Activated CD4-positive, alpha-beta memory T cell treated with anti-CD3 and anti-CD28 coated beads for 36 hours (primary cell): Measurements from ENCODE around the gene TBC1D1. TPM values are rescaled to one million over a fixed set of nuclear protein-coding genes. Genes with fewer than 3 reads are reported as not detected.
A peak's percentile ranks its signal among the peaks of the same experiment; 100 is the strongest.

Experiments
- CTCF ChIA-PET: fragments of 350-600 bp; sonication (Branson Sonifier 250); formaldehyde crosslinking; loops from one replicate; lab custom pipeline; 2021; ENCODE audit warnings: antibody characterized with exemption, inconsistent platforms; lab: Charles Lee
- POLR2A ChIA-PET: fragments of 350-600 bp; sonication (Branson Sonifier 250); formaldehyde crosslinking; loops from one replicate; lab custom pipeline; 2021; ENCODE audit warnings: antibody characterized with exemption; lab: Charles Lee
- DNase-seq: peaks from one replicate; pipeline ENCODE4 v3.0.0-alpha.2; 2020
- H3K27ac Mint-ChIP-seq: one replicate; pipeline ENCODE4 v1.8.0; 2021; ENCODE audit warnings: mixed read lengths
- H3K27me3 Mint-ChIP-seq: one replicate; pipeline ENCODE4 v1.8.0; 2021; ENCODE audit warnings: mixed read lengths
- H3K36me3 Mint-ChIP-seq: one replicate; pipeline ENCODE4 v1.8.0; 2021; ENCODE audit warnings: mixed read lengths
- H3K4me1 Mint-ChIP-seq: one replicate; pipeline ENCODE4 v1.8.0; 2021; ENCODE audit warnings: low read depth, mixed read lengths
- H3K4me3 Mint-ChIP-seq: one replicate; pipeline ENCODE4 v1.8.0; 2021; ENCODE audit warnings: mild to moderate bottlenecking, mixed read lengths
- H3K9me3 Mint-ChIP-seq: one replicate; pipeline ENCODE4 v1.8.0; 2021; ENCODE audit warnings: mixed read lengths
- intact Hi-C: fragments of 100-400 bp; cut with micrococcal nuclease; formaldehyde crosslinking; loops from one replicate; pipeline ENCODE4 v1.15.1; 2023
- total RNA-seq, 2 experiments: library from RNA; stranded (reverse); gene quantifications; one replicate each; pipeline ENCODE4 v1.2.3, GENCODE V29; 2021

Gene TBC1D1
- total RNA-seq, 2 experiments from 2014 or later: 67.6 to 70.4 TPM

DNA sequence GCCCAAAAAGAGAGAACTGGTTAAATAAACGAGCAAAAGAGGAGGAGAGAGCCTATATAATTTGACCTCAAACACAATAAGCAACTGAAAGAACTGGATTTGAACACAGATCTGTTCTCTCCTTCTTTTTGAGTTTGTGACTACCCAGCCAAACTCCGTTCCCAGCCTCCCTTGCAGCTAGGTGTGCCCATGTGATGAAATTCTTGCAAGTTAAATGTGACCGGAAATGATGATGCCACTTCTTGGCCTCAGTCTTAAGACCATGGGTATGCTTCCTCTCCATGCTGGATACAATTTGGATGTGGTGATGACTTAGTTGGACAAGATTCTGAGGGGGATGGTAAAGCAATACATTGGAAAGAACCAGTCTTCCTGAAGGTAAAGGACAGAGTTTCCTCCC is 273.5 kb downstream of the TBC1D1 start:
- DNase-seq: peak; percentile 24
- intact Hi-C loops: loop anchor here (5.0 to 10.0 kb wide), 2 partner anchors 272 to 360 kb away; partner anchors contain the start of gene TBC1D1
- Mint-ChIP-seq H3K27ac (peak overlapping the region; percentile 94), H3K9me3 (peaks cover 20% of the 10 kb centered on the region), H3K27me3 (no peaks in the 10 kb centered on the region), H3K4me3 (no peak overlapping the region), H3K4me1 (peaks cover 68% of the 10 kb centered on the region), H3K36me3 (peaks cover 17% of the 10 kb centered on the region)
- ChIA-PET POLR2A (interaction anchor here (1.9 to 5.0 kb wide), 2 partner anchors 32 to 74 kb away, joined by 7 to 54 read pairs; no protein-coding TSS in a partner anchor), CTCF (interaction anchor here (1.1 to 1.2 kb wide), 2 partner anchors 11 to 102 kb away, joined by 3 to 5 read pairs; no protein-coding TSS in a partner anchor)

DNA sequence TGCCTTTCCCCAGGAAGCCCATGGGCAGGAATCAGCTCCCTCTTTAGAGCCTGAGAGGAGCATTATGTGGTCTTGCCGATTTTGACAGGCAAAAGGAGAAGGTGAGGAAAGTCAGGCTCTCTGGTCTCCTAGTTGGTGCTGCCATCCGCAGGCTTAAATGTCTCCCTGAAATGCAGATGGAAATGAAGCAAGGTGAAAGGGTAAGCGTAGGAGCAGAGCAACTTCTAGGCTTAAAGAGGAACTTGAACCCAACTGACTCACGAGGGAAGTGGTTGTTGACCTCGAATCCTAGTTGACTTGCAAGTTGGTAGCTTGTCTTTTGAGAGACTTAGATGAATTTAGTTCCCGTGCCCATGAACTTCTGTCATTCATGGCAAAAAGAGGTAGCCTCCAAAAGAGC is 275.2 kb downstream of the TBC1D1 start:
- Mint-ChIP-seq H3K4me3 (no peak overlapping the region), H3K4me1 (peaks cover 55% of the 10 kb centered on the region), H3K27ac (peak overlapping the region; percentile 55), H3K9me3 (peaks cover 20% of the 10 kb centered on the region), H3K27me3 (no peaks in the 10 kb centered on the region), H3K36me3 (peaks cover 17% of the 10 kb centered on the region)
- DNase-seq: peak; percentile 35
- ChIA-PET POLR2A (interaction anchor here (0.6 to 1.7 kb wide), 3 partner anchors 34 to 1555 kb away, joined by 3 to 8 read pairs (median 5); no protein-coding TSS in a partner anchor), CTCF (interaction anchor here (1.0 to 1.6 kb wide), 4 partner anchors 14 to 71 kb away, joined by 3 to 5 read pairs (median 4); no protein-coding TSS in a partner anchor)
- intact Hi-C loops: loop anchor here (10.0 kb wide), 1 partner anchor 359 kb away; no protein-coding TSS in a partner anchor

DNA sequence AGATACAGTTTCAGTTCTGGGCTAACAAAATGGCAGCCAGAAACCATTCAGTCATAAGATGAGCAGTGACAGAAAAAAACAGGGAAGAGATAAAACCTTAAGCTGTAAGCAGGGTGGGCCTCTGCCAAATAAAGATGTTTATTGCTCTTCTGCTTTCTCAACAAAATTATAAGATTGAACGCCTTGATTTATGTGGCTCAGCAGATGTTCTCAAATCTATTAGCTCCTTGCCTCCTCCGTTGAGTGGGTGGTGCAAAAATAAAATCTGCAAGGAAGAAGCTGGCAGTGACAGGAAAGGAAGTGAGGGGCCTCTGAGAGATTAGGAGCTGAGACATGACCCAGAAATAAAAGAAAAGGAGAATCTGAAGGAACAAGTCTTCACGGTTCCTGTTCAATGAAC is 275.9 kb downstream of the TBC1D1 start:
- ChIA-PET CTCF (interaction anchor here (1.0 to 1.6 kb wide), 4 partner anchors 13 to 72 kb away, joined by 3 to 5 read pairs (median 4); no protein-coding TSS in a partner anchor), POLR2A (interaction anchor here (1.4 to 1.7 kb wide), 2 partner anchors 34 to 38 kb away, joined by 5 to 8 read pairs; no protein-coding TSS in a partner anchor)
- no peak for DNase-seq
- peaks cover 17% of the 10 kb centered on the region for H3K36me3 Mint-ChIP-seq
- H3K4me3 Mint-ChIP-seq: no peak overlapping the region
- H3K27me3 Mint-ChIP-seq: no peaks in the 10 kb centered on the region
- intact Hi-C loops: loop anchor here (10.0 kb wide), 1 partner anchor 358 kb away; no protein-coding TSS in a partner anchor
- peaks cover 20% of the 10 kb centered on the region for H3K9me3 Mint-ChIP-seq
- no peak overlapping the region for H3K27ac Mint-ChIP-seq
- H3K4me1 Mint-ChIP-seq: peaks cover 49% of the 10 kb centered on the region

GRCh38 chr4:38167973-38168372 is 277.1 kb downstream of the TBC1D1 start:
- H3K27ac Mint-ChIP-seq: no peak overlapping the region
- peaks cover 20% of the 10 kb centered on the region for H3K9me3 Mint-ChIP-seq
- intact Hi-C loops: loop anchor here (10.0 kb wide), 1 partner anchor 357 kb away; no protein-coding TSS in a partner anchor
- ChIA-PET POLR2A (no interaction called here), CTCF (no interaction called here)
- H3K27me3 Mint-ChIP-seq: no peaks in the 10 kb centered on the region
- H3K4me3 Mint-ChIP-seq: no peak overlapping the region
- DNase-seq: no peak
- H3K36me3 Mint-ChIP-seq: peaks cover 17% of the 10 kb centered on the region
- peaks cover 37% of the 10 kb centered on the region for H3K4me1 Mint-ChIP-seq

GRCh38 chr4:38169524-38169923 is 278.6 kb downstream of the TBC1D1 start:
- H3K27ac Mint-ChIP-seq: no peak overlapping the region
- no peak overlapping the region for H3K4me3 Mint-ChIP-seq
- POLR2A ChIA-PET: no interaction called here
- no peaks in the 10 kb centered on the region for H3K27me3 Mint-ChIP-seq
- peaks cover 8% of the 10 kb centered on the region for H3K36me3 Mint-ChIP-seq
- peaks cover 33% of the 10 kb centered on the region for H3K4me1 Mint-ChIP-seq
- CTCF ChIA-PET: interaction anchor here (0.6 to 1.6 kb wide), 4 partner anchors 9 to 514 kb away, joined by 3 to 9 read pairs (median 4); no protein-coding TSS in a partner anchor
- H3K9me3 Mint-ChIP-seq: peaks cover 14% of the 10 kb centered on the region
- intact Hi-C loops: loop anchor here (10.0 kb wide), 1 partner anchor 355 kb away; no protein-coding TSS in a partner anchor
- DNase-seq: no peak

DNA sequence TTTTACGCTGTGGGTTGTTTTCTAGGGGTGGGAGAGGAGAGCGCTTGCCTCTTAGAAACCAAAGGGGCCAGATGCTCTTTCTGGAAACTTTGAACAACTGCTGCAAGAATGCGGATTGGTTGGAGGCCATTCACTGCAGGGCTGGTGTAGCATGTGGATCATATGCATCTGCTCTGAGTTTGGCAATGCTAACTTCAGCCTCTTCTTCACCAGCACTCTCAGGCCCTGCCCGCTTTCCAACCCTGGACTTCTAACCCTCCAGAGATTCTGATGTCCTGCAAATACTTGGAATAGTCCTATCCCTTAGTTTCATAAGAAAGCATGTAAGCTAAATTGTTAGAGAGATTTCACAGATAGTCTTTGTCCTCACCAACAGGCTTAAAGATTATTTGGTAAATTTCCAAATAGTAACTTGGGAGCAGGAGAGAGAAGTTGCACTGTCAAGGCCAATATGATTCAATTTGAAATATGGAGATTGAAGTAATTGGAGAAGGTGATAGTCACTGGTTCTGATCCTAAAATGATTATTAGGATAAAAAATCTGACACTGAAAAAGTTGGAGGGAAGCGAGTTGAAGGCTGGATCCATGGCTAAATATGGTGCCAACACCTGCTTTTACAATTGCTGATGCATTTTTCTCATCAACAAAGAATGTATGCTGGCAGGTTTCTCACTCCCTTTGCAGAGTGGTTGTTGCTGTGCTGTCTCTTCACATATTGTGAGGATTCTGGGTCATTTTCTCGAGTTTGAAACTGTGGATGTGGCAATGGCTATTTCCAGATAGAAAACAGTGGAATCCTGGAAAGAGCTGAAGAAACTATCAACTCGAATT is 279.7 kb downstream of the TBC1D1 start:
- no peak for DNase-seq
- Mint-ChIP-seq H3K4me1 (peaks cover 36% of the 10 kb centered on the region), H3K27me3 (no peaks in the 10 kb centered on the region), H3K27ac (no peak overlapping the region), H3K4me3 (no peak overlapping the region), H3K36me3 (peaks cover 2% of the 10 kb centered on the region), H3K9me3 (peaks cover 7% of the 10 kb centered on the region)
- POLR2A ChIA-PET: no interaction called here
- CTCF ChIA-PET: interaction anchor here (1.2 to 1.6 kb wide), 3 partner anchors 9 to 505 kb away, joined by 3 to 9 read pairs (median 6); no protein-coding TSS in a partner anchor
- intact Hi-C loops: loop anchor here (10.0 kb wide), 1 partner anchor 684 kb away; the partner anchor contains the start of gene TLR6

DNA sequence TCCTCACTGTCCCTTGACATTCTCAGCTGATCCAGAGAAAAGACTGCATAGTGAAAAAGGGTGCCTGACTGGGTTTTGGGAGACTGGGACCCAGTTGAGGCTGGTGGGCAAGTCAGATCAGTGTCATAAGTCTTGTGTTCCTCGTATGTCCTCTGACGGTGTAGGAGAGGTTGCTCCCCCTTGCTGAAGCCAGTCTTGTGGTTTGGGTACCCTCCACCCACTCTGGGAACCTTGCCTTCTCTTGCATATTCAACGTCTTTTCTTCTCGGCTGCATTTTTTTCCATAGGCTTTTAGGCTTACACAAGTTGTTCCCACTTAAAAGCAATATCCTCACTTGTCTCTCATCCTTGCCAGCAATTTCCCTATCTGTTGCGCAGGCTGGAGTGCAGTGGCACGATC is 281.2 kb downstream of the TBC1D1 start:
- intact Hi-C loops: loop anchor here (10.0 kb wide), 1 partner anchor 683 kb away; the partner anchor contains the start of gene TLR6
- Mint-ChIP-seq H3K9me3 (no peaks in the 10 kb centered on the region), H3K27ac (no peak overlapping the region), H3K27me3 (no peaks in the 10 kb centered on the region), H3K36me3 (no peaks in the 10 kb centered on the region), H3K4me1 (peaks cover 28% of the 10 kb centered on the region), H3K4me3 (no peak overlapping the region)
- ChIA-PET CTCF (interaction anchor here (1.2 kb wide), 1 partner anchor 9 kb away, joined by 4 read pairs; no protein-coding TSS in a partner anchor), POLR2A (no interaction called here)
- no peak for DNase-seq

DNA sequence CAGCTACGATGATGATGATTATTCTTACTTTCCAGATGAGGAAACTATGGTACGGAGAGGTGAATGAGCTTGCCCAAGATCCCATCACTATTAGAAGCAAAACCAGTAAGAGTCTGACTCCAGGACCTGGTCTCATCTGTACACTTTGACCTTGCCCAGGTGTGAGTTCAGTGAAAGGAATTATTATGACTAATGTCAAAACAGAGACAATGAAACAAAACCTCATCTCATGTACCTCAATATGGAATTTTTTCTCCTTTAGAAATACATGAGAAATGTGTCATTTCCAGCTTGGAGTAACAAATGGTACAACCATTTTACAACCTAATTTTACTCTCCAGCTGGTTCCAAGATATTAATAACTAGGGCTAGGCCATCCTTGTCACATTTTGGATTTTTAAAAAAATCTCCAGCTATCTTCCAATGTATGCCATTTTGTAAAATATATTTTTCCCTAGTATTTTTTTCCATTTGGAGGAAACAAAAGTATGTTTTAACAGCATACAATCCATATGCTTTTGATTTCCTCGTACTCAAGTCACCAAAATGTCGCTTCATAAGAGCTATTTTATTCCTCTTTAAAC is 283.1 kb downstream of the TBC1D1 start:
- H3K27me3 Mint-ChIP-seq: no peaks in the 10 kb centered on the region
- CTCF ChIA-PET: interaction anchor here (1.0 to 8.8 kb wide), 5 partner anchors 40 to 608 kb away, joined by 3 to 165 read pairs (median 5); partner anchors contain the start of gene TLR10
- no peak overlapping the region for H3K4me3 Mint-ChIP-seq
- H3K36me3 Mint-ChIP-seq: no peaks in the 10 kb centered on the region
- intact Hi-C loops: loop anchor here (10.0 kb wide), 1 partner anchor 681 kb away; the partner anchor contains the start of gene TLR6
- H3K27ac Mint-ChIP-seq: no peak overlapping the region
- peaks cover 45% of the 10 kb centered on the region for H3K4me1 Mint-ChIP-seq
- DNase-seq: no peak
- POLR2A ChIA-PET: interaction anchor here (0.9 to 1.6 kb wide), 3 partner anchors 10 to 41 kb away, joined by 3 to 8 read pairs (median 3); no protein-coding TSS in a partner anchor
- no peaks in the 10 kb centered on the region for H3K9me3 Mint-ChIP-seq

DNA sequence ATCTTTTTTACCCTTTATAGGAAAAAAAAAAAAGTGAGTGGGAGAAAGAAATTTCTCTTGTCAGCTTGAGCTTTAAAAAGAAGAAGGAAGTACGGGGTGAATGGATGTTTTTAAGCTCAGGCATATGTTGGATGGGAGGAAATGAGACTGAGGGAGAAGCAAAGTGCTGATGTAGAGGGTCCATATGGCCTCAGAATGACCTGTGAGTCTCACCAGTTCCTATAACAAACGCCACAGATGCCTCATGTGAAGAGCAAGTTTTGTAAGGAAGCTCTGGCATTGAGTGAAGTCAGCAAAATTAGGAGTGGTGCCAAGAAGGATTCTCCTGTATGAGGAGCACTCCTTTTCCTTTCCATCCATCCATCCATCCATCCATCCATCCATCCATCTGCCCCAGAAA is 283.9 kb downstream of the TBC1D1 start:
- intact Hi-C loops: loop anchor here (10.0 kb wide), 1 partner anchor 680 kb away; the partner anchor contains the start of gene TLR6
- Mint-ChIP-seq H3K27ac (no peak overlapping the region), H3K9me3 (no peaks in the 10 kb centered on the region), H3K27me3 (no peaks in the 10 kb centered on the region), H3K36me3 (no peaks in the 10 kb centered on the region), H3K4me1 (peaks cover 50% of the 10 kb centered on the region), H3K4me3 (no peak overlapping the region)
- POLR2A ChIA-PET: interaction anchor here (1.4 to 1.6 kb wide), 2 partner anchors 42 to 45 kb away, joined by 3 to 8 read pairs; no protein-coding TSS in a partner anchor
- CTCF ChIA-PET: interaction anchor here (0.6 to 8.8 kb wide), 10 partner anchors 11 to 608 kb away, joined by 3 to 165 read pairs (median 4); partner anchors contain the start of gene TLR10
- DNase-seq: no peak

GRCh38 chr4:38176165-38176564 is 285.3 kb downstream of the TBC1D1 start:
- H3K27me3 Mint-ChIP-seq: no peaks in the 10 kb centered on the region
- intact Hi-C loops: loop anchor here (10.0 kb wide), 1 partner anchor 679 kb away; the partner anchor contains the start of gene TLR6
- H3K4me1 Mint-ChIP-seq: peaks cover 54% of the 10 kb centered on the region
- no peaks in the 10 kb centered on the region for H3K36me3 Mint-ChIP-seq
- H3K4me3 Mint-ChIP-seq: no peak overlapping the region
- ChIA-PET CTCF (interaction anchor here (1.0 to 8.8 kb wide), 6 partner anchors 107 to 500 kb away, joined by 3 to 165 read pairs (median 7); no protein-coding TSS in a partner anchor), POLR2A (interaction anchor here (1.4 kb wide), 1 partner anchor 47 kb away, joined by 3 read pairs; no protein-coding TSS in a partner anchor)
- no peak overlapping the region for H3K27ac Mint-ChIP-seq
- H3K9me3 Mint-ChIP-seq: no peaks in the 10 kb centered on the region
- DNase-seq: no peak
